HG02763 (cell line): ENCODE results near the gene NAA35.
"Not testable (repeated sequence)": the region's sequence is repeated elsewhere in the genome, so short reads cannot be mapped to it uniquely, and the experiment has no call there.

Source experiments
- ATAC-seq: cut with Tn5 transposase; IDR thresholded peaks from one replicate; pipeline ENCODE4 v1.9.1; 2021; ENCODE audit warnings: mild to moderate bottlenecking, moderate library complexity; ENCODE audit not compliant: unreplicated experiment

The NAA35 gene

GRCh38 chr9:85943757-85944430 is 2.9 kb downstream of the NAA35 start:
- no peak for ATAC-seq

GRCh38 chr9:85944672-85945071 is 3.7 kb downstream of the NAA35 start:
- no peak for ATAC-seq

- no peak for ATAC-seq
These were observed 8.8 kb downstream of the NAA35 start for GRCh38 chr9:85949586-85950335.

GRCh38 chr9:85959955-85960354 is 19.0 kb downstream of the NAA35 start:
- no peak for ATAC-seq

GRCh38 chr9:85960688-85961093 is 19.7 kb downstream of the NAA35 start:
- no peak for ATAC-seq

- ATAC-seq, result no peak
These were observed 23.6 kb downstream of the NAA35 start for GRCh38 chr9:85964526-85964925.

- ATAC-seq, result no peak
These were observed 24.0 kb downstream of the NAA35 start for GRCh38 chr9:85964949-85965348.

- ATAC-seq, result no peak
These were observed 28.8 kb downstream of the NAA35 start for GRCh38 chr9:85969727-85970126.

- no peak for ATAC-seq
These were observed 30.8 kb downstream of the NAA35 start for GRCh38 chr9:85971731-85972130.

GRCh38 chr9:85973238-85973637 is 32.3 kb downstream of the NAA35 start:
- ATAC-seq, result no peak

GRCh38 chr9:85974055-85974547 is 33.2 kb downstream of the NAA35 start:
- not testable (repeated sequence) for ATAC-seq

GRCh38 chr9:85978496-85978895 is 37.5 kb downstream of the NAA35 start:
- ATAC-seq, result no peak

GRCh38 chr9:85981369-85981768 is 40.4 kb downstream of the NAA35 start:
- ATAC-seq, result no peak

GRCh38 chr9:85984457-85984856 is 43.5 kb downstream of the NAA35 start:
- no peak for ATAC-seq

- ATAC-seq, result no peak
These were observed 46.3 kb downstream of the NAA35 start for GRCh38 chr9:85987236-85987635.

- no peak for ATAC-seq
These were observed 53.2 kb downstream of the NAA35 start for GRCh38 chr9:85994191-85994590.

GRCh38 chr9:85995097-85995496 is 54.2 kb downstream of the NAA35 start:
- ATAC-seq, result no peak

GRCh38 chr9:85995599-85995998 is 54.7 kb downstream of the NAA35 start:
- no peak for ATAC-seq

- no peak for ATAC-seq
These were observed 64.4 kb downstream of the NAA35 start for GRCh38 chr9:86005253-86005775.

GRCh38 chr9:86009133-86009532 is 68.2 kb downstream of the NAA35 start:
- ATAC-seq, result no peak

- no peak for ATAC-seq
These were observed 79.8 kb downstream of the NAA35 start for GRCh38 chr9:86020731-86021130.

- no peak for ATAC-seq
These were observed 80.2 kb downstream of the NAA35 start for GRCh38 chr9:86021166-86021565.
